ENCODE results near the gene ZNF148. TPM values are rescaled to one million over a fixed set of nuclear protein-coding genes. Genes with fewer than 3 reads are reported as not detected.

ZNF148 gene
- total and polyA plus RNA-seq, 8 donors, result 3.1 to 109 (median 10.6) TPM

DNA sequence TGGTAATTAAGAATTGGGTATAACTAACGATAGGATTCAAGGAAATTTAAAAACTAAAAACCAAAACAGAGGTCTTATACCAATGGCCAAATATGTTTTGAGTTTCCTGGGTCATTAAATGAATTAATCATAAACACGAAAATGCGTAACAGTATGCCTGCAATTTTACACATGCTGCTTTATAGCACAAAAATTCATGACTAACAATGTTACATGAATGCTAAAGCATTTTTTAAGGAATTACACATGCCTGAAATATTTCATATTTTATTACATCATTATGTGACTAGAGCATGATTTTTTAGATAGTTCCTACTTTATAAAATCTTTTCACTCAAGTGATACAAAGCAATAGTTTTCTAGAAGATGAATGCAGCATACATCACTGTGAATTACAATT, 74.7 kb downstream of the ZNF148 start:
- H3K36me3 ChIP-seq, result peaks cover 0 to 6% (median 5%) of the 10 kb centered on the region in 4 donors
- H3K9me3 ChIP-seq, result no peaks in the 10 kb centered on the region
- no peak for DNase-seq
- 77 to 99% (median 97%) methylated on average over 3 of the region's 3 CpGs for WGBS, 5 donors
- TF ChIP-seq POLR2A (IDR thresholded peaks at IDR 0.05) (no peak), EP300 (IDR thresholded peaks at IDR 0.05) (no peak)
- TF ChIP-seq, protein P1, sequence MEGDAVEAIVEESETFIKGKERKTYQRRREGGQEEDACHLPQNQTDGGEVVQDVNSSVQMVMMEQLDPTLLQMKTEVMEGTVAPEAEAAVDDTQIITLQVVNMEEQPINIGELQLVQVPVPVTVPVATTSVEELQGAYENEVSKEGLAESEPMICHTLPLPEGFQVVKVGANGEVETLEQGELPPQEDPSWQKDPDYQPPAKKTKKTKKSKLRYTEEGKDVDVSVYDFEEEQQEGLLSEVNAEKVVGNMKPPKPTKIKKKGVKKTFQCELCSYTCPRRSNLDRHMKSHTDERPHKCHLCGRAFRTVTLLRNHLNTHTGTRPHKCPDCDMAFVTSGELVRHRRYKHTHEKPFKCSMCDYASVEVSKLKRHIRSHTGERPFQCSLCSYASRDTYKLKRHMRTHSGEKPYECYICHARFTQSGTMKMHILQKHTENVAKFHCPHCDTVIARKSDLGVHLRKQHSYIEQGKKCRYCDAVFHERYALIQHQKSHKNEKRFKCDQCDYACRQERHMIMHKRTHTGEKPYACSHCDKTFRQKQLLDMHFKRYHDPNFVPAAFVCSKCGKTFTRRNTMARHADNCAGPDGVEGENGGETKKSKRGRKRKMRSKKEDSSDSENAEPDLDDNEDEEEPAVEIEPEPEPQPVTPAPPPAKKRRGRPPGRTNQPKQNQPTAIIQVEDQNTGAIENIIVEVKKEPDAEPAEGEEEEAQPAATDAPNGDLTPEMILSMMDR (IDR thresholded peaks at IDR 0.05), result no peak
- peaks cover 0 to 19% (median 6%) of the 10 kb centered on the region in 4 donors for H3K4me1 ChIP-seq
- no peak overlapping the region for H3K4me3 ChIP-seq
- intact Hi-C loops (cut with DNase I; ENCODE audit: low total_unique reads), result no loop called here
- H3K27me3 ChIP-seq, result no peaks in the 10 kb centered on the region
- no peak overlapping the region for H3K27ac ChIP-seq

DNA sequence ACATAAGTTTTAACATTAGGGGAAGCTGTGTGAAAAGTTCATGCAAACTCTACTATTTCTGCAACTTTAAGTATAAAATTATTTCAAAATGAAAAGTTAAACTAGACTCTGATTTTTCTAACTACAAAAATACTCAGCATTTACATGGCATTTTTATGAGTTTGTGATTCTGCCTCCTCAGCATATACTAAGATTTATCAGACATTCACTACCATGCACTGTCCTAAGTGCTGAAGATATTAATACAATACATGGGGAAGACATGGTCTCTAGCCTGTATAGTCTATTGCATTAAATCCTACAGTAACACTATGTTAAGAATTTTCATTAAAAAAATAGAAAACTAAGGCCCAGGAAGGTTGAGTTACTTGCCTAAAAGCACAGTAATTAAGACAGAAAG, 80.7 kb downstream of the ZNF148 start:
- intact Hi-C loops (cut with DNase I; ENCODE audit: low total_unique reads), result no loop called here
- TF ChIP-seq POLR2AphosphoS5 (IDR thresholded peaks at IDR 0.05), result no peak
- no peak for TF ChIP-seq EP300 (IDR thresholded peaks at IDR 0.05)
- TF ChIP-seq POLR2A (IDR thresholded peaks at IDR 0.05), result no peak
- TF ChIP-seq, protein P1 (IDR thresholded peaks at IDR 0.05), result no peak
- H3K27me3 ChIP-seq, result no peaks in the 10 kb centered on the region
- peaks cover 0 to 24% (median 4%) of the 10 kb centered on the region in 4 donors for H3K4me1 ChIP-seq
- H3K27ac ChIP-seq, result no peak overlapping the region
- no peak for DNase-seq
- H3K4me3 ChIP-seq, result no peak overlapping the region
- no peaks in the 10 kb centered on the region for H3K9me3 ChIP-seq
- no peaks in the 10 kb centered on the region for H3K36me3 ChIP-seq

DNA sequence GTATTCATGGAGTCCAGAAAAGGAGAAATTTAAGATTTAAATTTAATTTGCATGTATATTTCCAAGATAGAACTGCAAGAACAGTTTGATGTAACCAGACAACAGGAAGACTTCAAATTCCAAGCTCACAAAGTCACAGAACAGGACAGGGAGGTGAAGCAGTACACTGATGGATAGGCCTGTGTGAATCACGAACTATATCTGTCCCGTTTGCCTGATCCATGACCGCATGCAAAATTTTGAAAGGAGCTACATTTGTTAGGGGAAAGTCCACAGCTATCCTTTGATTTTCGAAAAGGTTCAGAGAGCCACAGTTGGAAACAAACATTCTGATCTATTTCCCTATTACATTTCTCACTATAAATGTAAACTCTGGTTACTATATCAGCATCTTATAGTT, 83.1 kb downstream of the ZNF148 start:
- Histone ChIP-seq H3K27ac (no peak overlapping the region), H3K4me3 (no peak overlapping the region), H3K9me3 (no peaks in the 10 kb centered on the region), H3K36me3 (peaks cover 0 to 11% (median 10%) of the 10 kb centered on the region in 4 donors), H3K4me1 (peaks cover 0 to 27% (median 6%) of the 10 kb centered on the region in 4 donors), H3K27me3 (no peaks in the 10 kb centered on the region)
- TF ChIP-seq POLR2AphosphoS5 (IDR thresholded peaks at IDR 0.05) (no peak), POLR2A (IDR thresholded peaks at IDR 0.05) (no peak), EP300 (IDR thresholded peaks at IDR 0.05) (no peak)
- TF ChIP-seq, protein P1 (IDR thresholded peaks at IDR 0.05), result no peak
- WGBS, 5 donors, result 58 to 80% (median 67%) methylated on average over 4 of the region's 4 CpGs
- intact Hi-C loops (cut with DNase I; ENCODE audit: low total_unique reads), result no loop called here
- DNase-seq, result no peak

DNA sequence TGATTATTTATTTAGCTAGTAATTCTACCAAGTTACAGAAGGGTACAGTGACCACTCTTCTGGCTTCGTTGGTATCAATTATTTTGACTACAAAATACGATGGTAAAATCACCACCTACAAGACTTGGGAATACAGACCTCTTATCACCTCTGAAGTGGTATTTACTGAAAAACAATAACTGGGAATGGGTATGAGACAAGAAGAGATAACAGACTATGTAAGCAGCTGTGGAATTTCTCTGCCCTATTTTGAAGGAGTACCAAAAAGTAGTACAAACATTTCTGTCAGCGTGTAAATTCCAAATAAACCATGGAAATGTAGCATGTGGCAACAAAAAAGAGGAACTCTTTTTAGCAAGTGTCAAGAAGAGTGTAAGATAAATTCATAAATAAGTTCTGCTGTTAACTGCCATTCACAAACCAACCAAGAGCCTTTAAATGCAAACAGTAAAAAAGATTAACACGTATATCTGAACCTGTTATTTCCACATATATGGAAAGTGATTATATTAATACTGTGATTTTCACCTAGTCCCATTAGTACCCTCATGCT, 85.6 kb downstream of the ZNF148 start:
- intact Hi-C loops (cut with DNase I; ENCODE audit: low total_unique reads), result no loop called here
- peaks cover 0 to 11% (median 10%) of the 10 kb centered on the region in 4 donors for H3K36me3 ChIP-seq
- no peaks in the 10 kb centered on the region for H3K9me3 ChIP-seq
- no peak for TF ChIP-seq POLR2A (IDR thresholded peaks at IDR 0.05)
- TF ChIP-seq, protein P1 (IDR thresholded peaks at IDR 0.05), result no peak
- TF ChIP-seq POLR2AphosphoS5 (IDR thresholded peaks at IDR 0.05), result no peak
- TF ChIP-seq EP300 (IDR thresholded peaks at IDR 0.05), result no peak
- no peak overlapping the region for H3K27ac ChIP-seq
- 47 to 69% (median 58%) methylated on average over 4 of the region's 4 CpGs for WGBS, 5 donors
- no peaks in the 10 kb centered on the region for H3K27me3 ChIP-seq
- H3K4me3 ChIP-seq, result no peak overlapping the region
- no peak for DNase-seq
- peaks cover 0 to 32% (median 6%) of the 10 kb centered on the region in 4 donors for H3K4me1 ChIP-seq

Measured in stomach (tissue), 9 donors.